Smooth muscle cell (in vitro differentiated cells): ENCODE results near the gene KIF13A. TPM values are rescaled to one million over a fixed set of nuclear protein-coding genes. Genes with fewer than 3 reads are reported as not detected.

ENCODE experiments used
- DNase-seq: peaks from one replicate; lab custom pipeline; 2025; ENCODE audit not compliant: unreplicated experiment; lab: John Stamatoyannopoulos, UW
- H2AFZ ChIP-seq: fragments of 200-600 bp; sonication (generic); 2 replicates; pipeline ENCODE4 v1.6.0; 2016; ENCODE audit warnings: antibody characterized with exemption, low read depth, mild to moderate bottlenecking
- H3F3A ChIP-seq: fragments of 200-600 bp; sonication (generic); 2 replicates; pipeline ENCODE4 v1.6.0; 2017; ENCODE audit warnings: antibody characterized with exemption, low read depth
- H3K27ac ChIP-seq: fragments of 200-600 bp; sonication (generic); 2 replicates; pipeline ENCODE4 v1.5.1; 2016; ENCODE audit warnings: low read depth, mild to moderate bottlenecking
- H3K27me3 ChIP-seq: fragments of 200-600 bp; sonication (generic); 2 replicates; pipeline ENCODE4 v1.6.1; 2016; ENCODE audit warnings: low read depth, mild to moderate bottlenecking
- H3K36me3 ChIP-seq: fragments of 200-600 bp; sonication (generic); 2 replicates; pipeline ENCODE4 v1.5.1; 2016; ENCODE audit warnings: low read depth
- H3K4me1 ChIP-seq: fragments of 200-600 bp; sonication (generic); 2 replicates; pipeline ENCODE4 v1.5.1; 2016; ENCODE audit warnings: low read depth
- H3K4me2 ChIP-seq: fragments of 200-600 bp; sonication (generic); 2 replicates; pipeline ENCODE4 v1.6.0; 2016; ENCODE audit warnings: mild to moderate bottlenecking
- H3K4me3 ChIP-seq: fragments of 200-600 bp; sonication (generic); 2 replicates; pipeline ENCODE4 v1.5.1; 2016; ENCODE audit warnings: mild to moderate bottlenecking
- H3K79me2 ChIP-seq: fragments of 200-600 bp; sonication (generic); 2 replicates; pipeline ENCODE4 v1.6.0; 2016; ENCODE audit warnings: low read depth, mild to moderate bottlenecking
- H3K9ac ChIP-seq: fragments of 200-600 bp; sonication (generic); 2 replicates; pipeline ENCODE4 v1.6.0; 2016; ENCODE audit warnings: low read depth
- H3K9me3 ChIP-seq: fragments of 200-600 bp; sonication (generic); replicated peaks from 2 replicates; pipeline ENCODE4 v1.5.1; 2016; ENCODE audit warnings: low read depth
- H4K20me1 ChIP-seq: fragments of 200-600 bp; sonication (generic); 2 replicates; pipeline ENCODE4 v1.6.0; 2016; ENCODE audit warnings: low read depth
- CTCF ChIP-seq: fragments of 200-600 bp; sonication (generic); IDR thresholded peaks from 2 replicates; pipeline ENCODE4 v1.5.1; 2017; ENCODE audit warnings: borderline replicate concordance, mild to moderate bottlenecking, antibody characterized with exemption; ENCODE audit not compliant: insufficient read depth, poor library complexity, severe bottlenecking
- WGBS: methylation state at CpG from one replicate; pipeline ENCODE4 v1.1.7; 2016; ENCODE audit warnings: low lambda C conversion rate; 5-methylcytosine and 5-hydroxymethylcytosine counted together
- polyA plus RNA-seq: library from polyadenylated mRNA; unstranded; fragments of >200 nt; fragmentation: Nextera tagmentation; extraction: Ambion mirVana; gene quantifications from 2 replicates; pipeline ENCODE4 v1.2.1, GENCODE V29; 2016
- total RNA-seq: library from RNA; depleted of rRNA; stranded (reverse); fragments of >200 nt; gene quantifications from 2 replicates; pipeline ENCODE4 v1.2.3, GENCODE V29; 2014

Gene KIF13A
- total RNA-seq (28.4 and 31.9 TPM in 2 replicates), polyA plus RNA-seq (10.4 and 15.9 TPM in 2 replicates)

GRCh38 chr6:17987447-17987696 lies at the start of gene KIF13A:
KIF13A (minus strand) TSS chr6:17987635; CDS start chr6:17987463, 172 bp downstream.
- WGBS = 0% methylated on average over 16 of the region's 54 CpGs
- Histone ChIP-seq H3K4me2 (peak within 1 kb of the TSS; percentile 93), H4K20me1 (peaks cover 30% of the 10 kb centered on the region), H3K4me3 (peak within 1 kb of the TSS; percentile 82), H3K9ac (peak within 1 kb of the TSS; percentile 74), H3K27me3 (no peaks in the 10 kb centered on the region), H3K27ac (peak within 1 kb of the TSS; percentile 75), H2AFZ (peak within 1 kb of the TSS; percentile 91), H3K36me3 (no peaks in the 10 kb centered on the region), H3K9me3 (no peaks in the 10 kb centered on the region), H3K79me2 (peaks cover 34% of the 10 kb centered on the region), H3K4me1 (peaks cover 15% of the 10 kb centered on the region), H3F3A (peaks cover 7% of the 10 kb centered on the region)
- no peak for TF ChIP-seq CTCF
- DNase-seq = no peak

- no peaks in the 10 kb centered on the region for H3K9me3 ChIP-seq
- H3K79me2 ChIP-seq = no peaks in the 10 kb centered on the region
- TF ChIP-seq CTCF = no peak
- no peak overlapping the region for H3K4me2 ChIP-seq
- H3K36me3 ChIP-seq = no peaks in the 10 kb centered on the region
- WGBS = 97% methylated on average over 4 of the region's 4 CpGs
- no peaks in the 10 kb centered on the region for H3F3A ChIP-seq
- H3K4me1 ChIP-seq = no peaks in the 10 kb centered on the region
- no peak for DNase-seq
- H2AFZ ChIP-seq = no peak overlapping the region
- H3K4me3 ChIP-seq = no peak overlapping the region
- H4K20me1 ChIP-seq = no peaks in the 10 kb centered on the region
- no peak overlapping the region for H3K27ac ChIP-seq
- H3K27me3 ChIP-seq = no peaks in the 10 kb centered on the region
- no peak overlapping the region for H3K9ac ChIP-seq
Measured at GRCh38 chr6:18036781-18037180, 49.3 kb upstream of the KIF13A start.

GRCh38 chr6:18035330-18035854 lies 48.0 kb upstream of the KIF13A start:
- TF ChIP-seq CTCF = no peak
- 87% methylated on average over 13 of the region's 13 CpGs for WGBS

GRCh38 chr6:18034798-18035202 lies 47.4 kb upstream of the KIF13A start:
- DNase-seq = no peak
- Histone ChIP-seq H3K27me3 (no peaks in the 10 kb centered on the region), H3K36me3 (no peaks in the 10 kb centered on the region), H3K4me1 (no peaks in the 10 kb centered on the region), H3K9me3 (no peaks in the 10 kb centered on the region), H3K4me2 (no peak overlapping the region), H3K4me3 (no peak overlapping the region), H3K9ac (no peak overlapping the region), H3K27ac (no peak overlapping the region), H2AFZ (no peak overlapping the region), H3F3A (no peaks in the 10 kb centered on the region), H3K79me2 (no peaks in the 10 kb centered on the region), H4K20me1 (no peaks in the 10 kb centered on the region)
- no peak for TF ChIP-seq CTCF
- 89% methylated on average over 6 of the region's 6 CpGs for WGBS

More at GRCh38 chr6:18035330-18035854, 48.0 kb upstream of the KIF13A start:
- Histone ChIP-seq H3K4me3 (no peak overlapping the region), H4K20me1 (no peaks in the 10 kb centered on the region), H3K79me2 (no peaks in the 10 kb centered on the region), H3K4me2 (no peak overlapping the region), H3K4me1 (no peaks in the 10 kb centered on the region), H3K9ac (no peak overlapping the region), H3K27me3 (no peaks in the 10 kb centered on the region), H3K9me3 (no peaks in the 10 kb centered on the region), H2AFZ (no peak overlapping the region), H3K27ac (no peak overlapping the region), H3F3A (no peaks in the 10 kb centered on the region), H3K36me3 (no peaks in the 10 kb centered on the region)
- DNase-seq = no peak
